HepG2 (cell line): ENCODE data around the gene CLASP1. TPM values are rescaled to one million over a fixed set of nuclear protein-coding genes. Genes with fewer than 3 reads are reported as not detected.

Experiments used
- ARHGAP35 ChIP-seq: sonication (generic); formaldehyde crosslinking; IDR thresholded peaks from 2 replicates; pipeline ENCODE4 v1.9.0; 2022; ENCODE audit warnings: mild to moderate bottlenecking, inconsistent platforms, moderate library complexity, missing genetic modification reagents, borderline replicate concordance
- ATF1 ChIP-seq: IDR thresholded peaks from 2 replicates; pipeline ENCODE4 v1.6.1; 2016; ENCODE audit warnings: mild to moderate bottlenecking, control low read depth
- CEBPG ChIP-seq: IDR thresholded peaks from 2 replicates; pipeline ENCODE4 v1.6.1; 2016
- FOXK1 ChIP-seq: sonication (generic); formaldehyde crosslinking; IDR thresholded peaks from 2 replicates; pipeline ENCODE4 v1.4.0; 2020; ENCODE audit warnings: low read depth, missing genetic modification reagents, borderline replicate concordance
- GLI4 ChIP-seq: sonication (generic); formaldehyde crosslinking; IDR thresholded peaks from 2 replicates; pipeline ENCODE4 v1.5.1; 2020; ENCODE audit warnings: missing genetic modification reagents, mild to moderate bottlenecking, moderate library complexity, borderline replicate concordance
- JUNB ChIP-seq: sonication (generic); formaldehyde crosslinking; IDR thresholded peaks from 2 replicates; pipeline ENCODE4 v1.8.0; 2022; ENCODE audit warnings: missing genetic modification reagents, mild to moderate bottlenecking, borderline replicate concordance
- KAT8 ChIP-seq: IDR thresholded peaks from 2 replicates; pipeline ENCODE4 v1.6.1; 2016; ENCODE audit warnings: missing genetic modification reagents, missing compliant biosample characterization
- KDM5A ChIP-seq: fragments of 200-600 bp; sonication (generic); IDR thresholded peaks from 2 replicates; pipeline ENCODE4 v1.7.0; 2018; ENCODE audit warnings: antibody characterized with exemption, mild to moderate bottlenecking, low read length, borderline replicate concordance
- MYNN ChIP-seq: sonication (generic); formaldehyde crosslinking; IDR thresholded peaks from 2 replicates; pipeline ENCODE4 v1.4.0; 2020; ENCODE audit warnings: mild to moderate bottlenecking, low read depth, missing genetic modification reagents
- TOPORS ChIP-seq: sonication (generic); formaldehyde crosslinking; IDR thresholded peaks from 2 replicates; pipeline ENCODE4 v1.8.0; 2023; ENCODE audit warnings: mild to moderate bottlenecking, missing genetic modification reagents
- ZBTB3 ChIP-seq: sonication (generic); formaldehyde crosslinking; IDR thresholded peaks from 2 replicates; pipeline ENCODE4 v1.4.0; 2020; ENCODE audit warnings: low read depth, mild to moderate bottlenecking, moderate library complexity, missing genetic modification reagents, borderline replicate concordance
- ZBTB38 ChIP-seq: sonication (generic); formaldehyde crosslinking; IDR thresholded peaks from 2 replicates; pipeline ENCODE4 v1.5.1; 2020; ENCODE audit warnings: mild to moderate bottlenecking, missing genetic modification reagents
- ZBTB4 ChIP-seq: sonication (generic); formaldehyde crosslinking; IDR thresholded peaks from 2 replicates; pipeline ENCODE4 v1.4.0; 2020; ENCODE audit warnings: missing genetic modification reagents, mild to moderate bottlenecking, borderline replicate concordance
- ZC3H13 ChIP-seq: sonication (generic); formaldehyde crosslinking; IDR thresholded peaks from 2 replicates; pipeline ENCODE4 v1.8.1; 2023; ENCODE audit warnings: mild to moderate bottlenecking, missing genetic modification reagents, moderate library complexity
- ZFP41 ChIP-seq: sonication (generic); formaldehyde crosslinking; IDR thresholded peaks from 2 replicates; pipeline ENCODE4 v1.4.0; 2020; ENCODE audit warnings: mild to moderate bottlenecking, missing genetic modification reagents, borderline replicate concordance
- ZNF263 ChIP-seq: sonication (generic); formaldehyde crosslinking; IDR thresholded peaks from 2 replicates; pipeline ENCODE4 v1.4.0; 2020; ENCODE audit warnings: missing genetic modification reagents
- ZNF430 ChIP-seq: sonication (generic); formaldehyde crosslinking; IDR thresholded peaks from 2 replicates; pipeline ENCODE4 v1.9.0; 2021; ENCODE audit warnings: mild to moderate bottlenecking, missing genetic modification reagents
- ZNF451 ChIP-seq: sonication (generic); formaldehyde crosslinking; IDR thresholded peaks from 2 replicates; pipeline ENCODE4 v1.5.0; 2020; ENCODE audit warnings: mild to moderate bottlenecking, missing genetic modification reagents
- ZNF7 ChIP-seq: IDR thresholded peaks from 2 replicates; pipeline ENCODE4 v1.6.1; 2016; ENCODE audit warnings: missing biosample characterization, missing genetic modification reagents
- ZNF772 ChIP-seq: sonication (generic); formaldehyde crosslinking; IDR thresholded peaks from 2 replicates; pipeline ENCODE4 v1.5.0; 2020; ENCODE audit warnings: mild to moderate bottlenecking, missing genetic modification reagents
- polyA plus RNA-seq, 8 experiments: library from polyadenylated mRNA; depleted of rRNA in 3 of 8; stranded (reverse) in 7 of 8; unstranded in 1 of 8; fragments of >200 nt; fragmentation: Illumina TruSeq in 4 of 8; extraction: Trizol in 4 of 8; gene quantifications; 2 replicates each; pipeline versions ENCODE4 v1.2.1 to v1.2.3, GENCODE V29; 2011 to 2016; ENCODE audit warnings: low read depth in 4 of 8, missing spikeins in 1 of 8, mixed read lengths in 1 of 8; ENCODE audit not compliant: insufficient read depth in 1 of 8
- total RNA-seq, 5 experiments: library from RNA; depleted of rRNA; stranded (reverse); fragments of >200 nt; fragmentation: Illumina TruSeq; extraction: Trizol; gene quantifications; 2 replicates each; pipeline ENCODE4 v1.2.3, GENCODE V29; 2016; ENCODE audit warnings: low read depth in 1 of 5
- TF ChIP-seq, protein P1 (sequence below): sonication (generic); formaldehyde crosslinking; IDR thresholded peaks from 2 replicates; pipeline ENCODE4 v1.4.0; 2020; ENCODE audit warnings: mild to moderate bottlenecking, missing genetic modification reagents
- TF ChIP-seq, protein P2 (sequence below): IDR thresholded peaks from 2 replicates; pipeline ENCODE4 v1.6.1; 2012; ENCODE audit warnings: low read depth, low read length, improper control_type of control experiment
- TF ChIP-seq, protein P3 (sequence below): sonication (generic); formaldehyde crosslinking; IDR thresholded peaks from 2 replicates; pipeline ENCODE4 v1.4.0; 2020; ENCODE audit warnings: mild to moderate bottlenecking, missing genetic modification reagents

Gene CLASP1
- total and polyA plus RNA-seq, 2 of the 13 experiments (the other 11 are each of a cell fraction or from before 2014, with no cell fraction given), result 11.7 to 47.9 TPM

DNA sequence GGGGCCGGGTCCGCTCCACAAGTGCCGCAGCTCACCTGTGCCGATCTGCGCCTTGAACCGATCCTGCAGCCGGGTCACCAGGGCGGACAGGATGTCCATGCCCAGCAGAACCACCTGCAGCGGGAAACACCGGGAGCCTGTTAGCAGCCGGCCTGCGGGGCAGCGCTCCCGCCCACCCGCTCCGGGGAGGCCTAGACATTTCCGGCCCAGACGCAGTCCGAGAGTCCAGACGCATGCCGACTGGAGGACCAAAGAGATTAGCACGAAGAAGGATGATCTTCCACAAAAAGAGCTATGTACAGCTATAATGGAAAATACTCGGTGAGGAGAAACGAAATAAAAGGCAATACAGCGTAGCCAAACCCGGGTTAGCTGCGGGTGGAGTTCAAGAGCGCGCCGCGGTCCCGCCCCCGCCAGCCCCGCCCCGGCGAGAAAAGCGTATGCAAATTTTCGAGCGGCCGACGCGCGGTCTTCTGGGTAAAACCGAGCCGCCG is 119.0 kb downstream of the CLASP1 start (continued):
- TF ChIP-seq, protein P1, sequence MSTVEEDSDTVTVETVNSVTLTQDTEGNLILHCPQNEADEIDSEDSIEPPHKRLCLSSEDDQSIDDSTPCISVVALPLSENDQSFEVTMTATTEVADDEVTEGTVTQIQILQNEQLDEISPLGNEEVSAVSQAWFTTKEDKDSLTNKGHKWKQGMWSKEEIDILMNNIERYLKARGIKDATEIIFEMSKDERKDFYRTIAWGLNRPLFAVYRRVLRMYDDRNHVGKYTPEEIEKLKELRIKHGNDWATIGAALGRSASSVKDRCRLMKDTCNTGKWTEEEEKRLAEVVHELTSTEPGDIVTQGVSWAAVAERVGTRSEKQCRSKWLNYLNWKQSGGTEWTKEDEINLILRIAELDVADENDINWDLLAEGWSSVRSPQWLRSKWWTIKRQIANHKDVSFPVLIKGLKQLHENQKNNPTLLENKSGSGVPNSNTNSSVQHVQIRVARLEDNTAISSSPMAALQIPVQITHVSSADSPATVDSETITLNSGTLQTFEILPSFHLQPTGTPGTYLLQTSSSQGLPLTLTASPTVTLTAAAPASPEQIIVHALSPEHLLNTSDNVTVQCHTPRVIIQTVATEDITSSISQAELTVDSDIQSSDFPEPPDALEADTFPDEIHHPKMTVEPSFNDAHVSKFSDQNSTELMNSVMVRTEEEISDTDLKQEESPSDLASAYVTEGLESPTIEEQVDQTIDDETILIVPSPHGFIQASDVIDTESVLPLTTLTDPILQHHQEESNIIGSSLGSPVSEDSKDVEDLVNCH (CRISPR knock-in tag), result no peak
- TF ChIP-seq KDM5A (peak; percentile 28; the same call in 1 of the 2 replicates), ZNF7 (CRISPR knock-in tag) (no peak; the same call in 1 of the 2 replicates), ARHGAP35 (CRISPR knock-in tag) (no peak), MYNN (CRISPR knock-in tag) (no peak), JUNB (CRISPR knock-in tag) (no peak), ZBTB38 (peak; percentile 49; the same call in 1 of the 2 replicates), ZC3H13 (CRISPR knock-in tag) (no peak), ZBTB4 (CRISPR knock-in tag) (no peak; the same call in 1 of the 2 replicates), TOPORS (CRISPR knock-in tag) (no peak), ZBTB3 (no peak; the same call in 1 of the 2 replicates), ZNF430 (CRISPR knock-in tag) (no peak; the same call in 1 of the 2 replicates), GLI4 (CRISPR knock-in tag) (no peak), ZFP41 (CRISPR knock-in tag) (no peak), ZNF451 (CRISPR knock-in tag) (peak; percentile 59), KAT8 (CRISPR knock-in tag) (no peak), ZNF772 (CRISPR knock-in tag) (no peak), ATF1 (CRISPR knock-in tag) (no peak), FOXK1 (CRISPR knock-in tag) (peak; percentile 40; the same call in 1 of the 2 replicates), ZNF263 (CRISPR knock-in tag) (peak; percentile 28; the same call in 1 of the 2 replicates), CEBPG (CRISPR knock-in tag) (no peak)
- TF ChIP-seq, protein P2, sequence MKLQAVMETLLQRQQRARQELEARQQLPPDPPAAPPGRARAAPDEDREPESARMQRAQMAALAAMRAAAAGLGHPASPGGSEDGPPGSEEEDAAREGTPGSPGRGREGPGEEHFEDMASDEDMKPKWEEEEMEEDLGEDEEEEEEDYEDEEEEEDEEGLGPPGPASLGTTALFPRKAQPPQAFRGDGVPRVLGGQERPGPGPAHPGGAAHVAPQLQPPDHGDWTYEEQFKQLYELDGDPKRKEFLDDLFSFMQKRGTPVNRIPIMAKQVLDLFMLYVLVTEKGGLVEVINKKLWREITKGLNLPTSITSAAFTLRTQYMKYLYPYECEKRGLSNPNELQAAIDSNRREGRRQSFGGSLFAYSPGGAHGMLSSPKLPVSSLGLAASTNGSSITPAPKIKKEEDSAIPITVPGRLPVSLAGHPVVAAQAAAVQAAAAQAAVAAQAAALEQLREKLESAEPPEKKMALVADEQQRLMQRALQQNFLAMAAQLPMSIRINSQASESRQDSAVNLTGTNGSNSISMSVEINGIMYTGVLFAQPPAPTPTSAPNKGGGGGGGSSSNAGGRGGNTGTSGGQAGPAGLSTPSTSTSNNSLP, result no peak
- TF ChIP-seq, protein P3, sequence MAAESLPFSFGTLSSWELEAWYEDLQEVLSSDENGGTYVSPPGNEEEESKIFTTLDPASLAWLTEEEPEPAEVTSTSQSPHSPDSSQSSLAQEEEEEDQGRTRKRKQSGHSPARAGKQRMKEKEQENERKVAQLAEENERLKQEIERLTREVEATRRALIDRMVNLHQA (CRISPR knock-in tag), result no peak
